Stomach (tissue), 4 donors: Measurements from ENCODE around the gene C19orf25.

Experiments used
- POLR2A ChIP-seq, 4 donors: fragments of 450-650 bp; IDR thresholded peaks; one replicate each; pipeline ENCODE4 v1.6.1; 2016; ENCODE audit warnings: antibody characterized with exemption in 4 of 4, control low read depth in 2 of 4, mild to moderate bottlenecking in 1 of 4, moderate library complexity in 1 of 4
- POLR2AphosphoS5 ChIP-seq, 3 donors: sonication (generic); formaldehyde crosslinking; IDR thresholded peaks; one replicate each; pipeline ENCODE4 v1.6.1; 2016; ENCODE audit warnings: antibody characterized with exemption in 3 of 3

DNA sequence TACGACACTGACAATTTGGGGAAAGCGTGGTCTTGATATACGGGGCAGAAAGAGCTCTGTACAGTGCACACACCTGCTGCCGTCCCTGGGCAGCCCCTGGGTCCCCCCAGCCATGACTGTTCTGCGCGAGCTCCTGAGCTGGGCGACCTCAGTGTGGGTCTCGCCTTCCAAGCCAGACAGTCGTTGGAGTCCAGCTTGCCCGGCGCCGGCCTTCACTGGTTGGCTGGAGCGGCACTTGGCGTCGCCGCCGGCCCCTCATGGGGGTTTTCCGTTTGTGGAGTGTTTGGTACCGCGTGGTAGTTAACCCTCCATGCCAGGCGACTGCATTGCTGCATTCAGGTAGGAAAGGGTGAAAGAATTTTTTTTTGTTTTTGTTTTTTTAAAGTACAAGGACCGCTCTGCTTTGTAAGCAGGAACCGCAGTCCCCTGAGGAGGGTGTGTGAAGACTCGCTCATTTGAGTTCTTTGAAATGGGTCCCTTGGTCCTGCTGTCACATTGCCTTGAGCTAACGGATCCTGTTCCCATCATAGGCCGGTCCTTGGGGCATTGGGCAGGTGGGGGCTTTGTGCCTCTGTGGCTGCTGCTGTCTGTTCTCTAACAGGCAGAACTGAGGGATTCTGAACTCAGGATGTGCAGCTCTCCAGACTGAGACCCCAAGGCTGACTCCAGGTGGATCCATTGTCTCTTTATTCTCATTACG is 51.6 kb downstream of the C19orf25 start:
- no peak for TF ChIP-seq POLR2A (IDR thresholded peaks at IDR 0.05)
- no peak for TF ChIP-seq POLR2AphosphoS5 (IDR thresholded peaks at IDR 0.05)
